ENCODE data around the gene PIAS4.
"Not testable (repeated sequence)": the region's sequence is repeated elsewhere in the genome, so short reads cannot be mapped to it uniquely, and the experiment has no call there.

PIAS4 gene

GRCh38 chr19:4007021-4007835 is at the start of gene PIAS4:
PIAS4 (plus strand) TSS chr19:4007736; CDS start chr19:4007761, 25 bp downstream.
- peak; percentile 98 for DNase-seq (ENCODE audit: low spot score)

GRCh38 chr19:3958836-3959765 is 48.4 kb upstream of the PIAS4 start:
- DNase-seq (ENCODE audit: low spot score), result no peak

- no peak for DNase-seq (ENCODE audit: low spot score)
These were observed 47.8 kb upstream of the PIAS4 start for GRCh38 chr19:3959766-3960131.

- no peak for DNase-seq (ENCODE audit: low spot score)
These were observed 46.5 kb upstream of the PIAS4 start for GRCh38 chr19:3961007-3961406.

- no peak for DNase-seq (ENCODE audit: low spot score)
These were observed 43.9 kb upstream of the PIAS4 start for GRCh38 chr19:3963458-3964255.

- no peak for DNase-seq (ENCODE audit: low spot score)
These were observed 43.0 kb upstream of the PIAS4 start for GRCh38 chr19:3964256-3965194.

- DNase-seq (ENCODE audit: low spot score), result no peak
These were observed 41.2 kb upstream of the PIAS4 start for GRCh38 chr19:3966051-3967017.

- DNase-seq (ENCODE audit: low spot score), result not testable (repeated sequence)
These were observed 39.6 kb upstream of the PIAS4 start for GRCh38 chr19:3967983-3968382.

- DNase-seq (ENCODE audit: low spot score), result no peak
These were observed 38.7 kb upstream of the PIAS4 start for GRCh38 chr19:3968556-3969434.

GRCh38 chr19:3969435-3970312 is 37.9 kb upstream of the PIAS4 start:
- no peak for DNase-seq (ENCODE audit: low spot score)

- no peak for DNase-seq (ENCODE audit: low spot score)
These were observed 37.2 kb upstream of the PIAS4 start for GRCh38 chr19:3970313-3970807.

GRCh38 chr19:3970808-3971598 is 36.5 kb upstream of the PIAS4 start, which contains the start of gene DAPK3:
DAPK3 (minus strand) TSS chr19:3971099; CDS start chr19:3969735, 1,364 bp downstream.
- DNase-seq (ENCODE audit: low spot score), result peak; percentile 96

- DNase-seq (ENCODE audit: low spot score), result no peak
These were observed 32.4 kb upstream of the PIAS4 start for GRCh38 chr19:3975144-3975543.

GRCh38 chr19:3975637-3976087 is 31.9 kb upstream of the PIAS4 start:
- no peak for DNase-seq (ENCODE audit: low spot score)

- no peak for DNase-seq (ENCODE audit: low spot score)
These were observed 30.9 kb upstream of the PIAS4 start for GRCh38 chr19:3976495-3977241.

All from hematopoietic multipotent progenitor cell treated with erythropoietin and hydrocortisone succinate and interleukin-3 and kit ligand, for 17 days (in vitro differentiated cells).